Measurements from ENCODE around the gene WWOX. TPM values are rescaled to one million over a fixed set of nuclear protein-coding genes. Genes with fewer than 3 reads are reported as not detected.
A peak's percentile ranks its signal among the peaks of the same experiment; 100 is the strongest.

The WWOX gene
- total and polyA plus RNA-seq, 3 experiments from 2014 or later = 17.2 to 18.6 (median 18.2) TPM

- H3K27ac ChIP-seq (ENCODE audit: low read depth, low read length) = no peak overlapping the region
- H3K4me1 Mint-ChIP-seq = peaks cover 19 to 29% (median 24%) of the 10 kb centered on the region in 3 donors
- H3K27me3 Mint-ChIP-seq = peaks cover 11 to 12% of the 10 kb centered on the region in 2 donors
- no peak for DNase-seq
- H3K36me3 ChIP-seq (ENCODE audit: insufficient read depth, low read length) = no peaks in the 10 kb centered on the region
- H3K27me3 ChIP-seq (ENCODE audit: insufficient read depth, low read length, poor library complexity, severe bottlenecking) = no peaks in the 10 kb centered on the region
- H3K9me3 Mint-ChIP-seq = no peaks in the 10 kb centered on the region
- peaks cover 12% of the 10 kb centered on the region for H3K4me1 ChIP-seq (ENCODE audit: insufficient read depth, low read length)
- H3K9me3 ChIP-seq (ENCODE audit: low read length) = no peaks in the 10 kb centered on the region
- no peak overlapping the region for H3K4me3 ChIP-seq (ENCODE audit: low read length)
- CTCF ChIA-PET = interaction anchor here (1.1 kb wide), 1 partner anchor 18 kb away, joined by 3 read pairs; no protein-coding TSS in a partner anchor
- H3K4me3 Mint-ChIP-seq = peak overlapping the region in 1 of 7 donors; percentile 32
- peak overlapping the region in 2 of 8 donors; percentile 31 to 66 for H3K27ac Mint-ChIP-seq
- POLR2A ChIA-PET = no interaction called here
- peaks cover 0 to 3% (median 2%) of the 10 kb centered on the region in 3 donors for H3K36me3 Mint-ChIP-seq
These were observed 1.9 kb upstream of the WWOX start for GRCh38 chr16:78097548-78097947.

GRCh38 chr16:78098087-78098486 is 1.4 kb upstream of the WWOX start:
- no peak for DNase-seq
- Mint-ChIP-seq H3K36me3 (peaks cover 0 to 3% (median 2%) of the 10 kb centered on the region in 3 donors), H3K9me3 (no peaks in the 10 kb centered on the region), H3K27me3 (peaks cover 9 to 10% of the 10 kb centered on the region in 2 donors), H3K4me3 (peak overlapping the region in 1 of 7 donors; percentile 32), H3K27ac (peak overlapping the region in 1 of 8 donors; percentile 17), H3K4me1 (peaks cover 21 to 31% (median 24%) of the 10 kb centered on the region in 3 donors)
- no peak overlapping the region for H3K27ac ChIP-seq (ENCODE audit: low read depth, low read length)
- ChIA-PET CTCF (interaction anchor here (1.1 to 2.3 kb wide), 2 partner anchors 19 to 27 kb away, joined by 3 to 9 read pairs; no protein-coding TSS in a partner anchor), POLR2A (no interaction called here)
- H3K9me3 ChIP-seq (ENCODE audit: low read length) = no peaks in the 10 kb centered on the region
- peaks cover 12% of the 10 kb centered on the region for H3K4me1 ChIP-seq (ENCODE audit: insufficient read depth, low read length)
- H3K36me3 ChIP-seq (ENCODE audit: insufficient read depth, low read length) = no peaks in the 10 kb centered on the region
- no peaks in the 10 kb centered on the region for H3K27me3 ChIP-seq (ENCODE audit: insufficient read depth, low read length, poor library complexity, severe bottlenecking)
- no peak overlapping the region for H3K4me3 ChIP-seq (ENCODE audit: low read length)

GRCh38 chr16:78098595-78099270 is 721 bp upstream of the WWOX start:
- H3K27me3 ChIP-seq (ENCODE audit: insufficient read depth, low read length, poor library complexity, severe bottlenecking) = no peaks in the 10 kb centered on the region
- POLR2A ChIA-PET = interaction anchor here (1.0 kb wide), 2 partner anchors 96 to 1503 kb away, joined by 3 read pairs; no protein-coding TSS in a partner anchor
- no peaks in the 10 kb centered on the region for H3K36me3 ChIP-seq (ENCODE audit: insufficient read depth, low read length)
- Mint-ChIP-seq H3K27ac (peak overlapping the region; percentile 76 to 98 (median 94)), H3K4me1 (peaks cover 23 to 36% (median 28%) of the 10 kb centered on the region in 3 donors), H3K27me3 (peaks cover 3 to 5% of the 10 kb centered on the region in 2 donors), H3K4me3 (peak overlapping the region; percentile 85 to 97 (median 91)), H3K36me3 (peaks cover 0 to 3% (median 2%) of the 10 kb centered on the region in 3 donors), H3K9me3 (no peaks in the 10 kb centered on the region)
- H3K9me3 ChIP-seq (ENCODE audit: low read length) = no peaks in the 10 kb centered on the region
- H3K4me1 ChIP-seq (ENCODE audit: insufficient read depth, low read length) = peaks cover 12% of the 10 kb centered on the region
- DNase-seq = peak in 1 of 5 donors; percentile 3
- CTCF ChIA-PET = interaction anchor here (0.8 to 2.3 kb wide), 8 partner anchors 8 to 96 kb away, joined by 3 to 12 read pairs (median 5); no protein-coding TSS in a partner anchor
- H3K4me3 ChIP-seq (ENCODE audit: low read length) = peak overlapping the region; percentile 98
- H3K27ac ChIP-seq (ENCODE audit: low read depth, low read length) = peak overlapping the region; percentile 87

GRCh38 chr16:78100112-78100467 is 636 bp downstream of the WWOX start:
- Mint-ChIP-seq H3K4me1 (peaks cover 25 to 40% (median 33%) of the 10 kb centered on the region in 3 donors), H3K4me3 (peak overlapping the region; percentile 85 to 97 (median 91)), H3K27ac (peak overlapping the region; percentile 72 to 98 (median 87)), H3K9me3 (no peaks in the 10 kb centered on the region), H3K27me3 (no peaks in the 10 kb centered on the region), H3K36me3 (peaks cover 0 to 3% (median 2%) of the 10 kb centered on the region in 3 donors)
- H3K27me3 ChIP-seq (ENCODE audit: insufficient read depth, low read length, poor library complexity, severe bottlenecking) = no peaks in the 10 kb centered on the region
- H3K9me3 ChIP-seq (ENCODE audit: low read length) = no peaks in the 10 kb centered on the region
- H3K36me3 ChIP-seq (ENCODE audit: insufficient read depth, low read length) = no peaks in the 10 kb centered on the region
- peaks cover 12% of the 10 kb centered on the region for H3K4me1 ChIP-seq (ENCODE audit: insufficient read depth, low read length)
- DNase-seq = no peak
- POLR2A ChIA-PET = interaction anchor here (1.0 kb wide), 1 partner anchor 97 kb away, joined by 3 read pairs; no protein-coding TSS in a partner anchor
- CTCF ChIA-PET = interaction anchor here (0.7 to 2.3 kb wide), 11 partner anchors 10 to 378 kb away, joined by 3 to 12 read pairs (median 3); partner anchors contain the start of gene NUDT7
- H3K4me3 ChIP-seq (ENCODE audit: low read length) = peak overlapping the region; percentile 98
- H3K27ac ChIP-seq (ENCODE audit: low read depth, low read length) = peak overlapping the region; percentile 87

GRCh38 chr16:78102122-78102660 is 2.7 kb downstream of the WWOX start:
- Histone ChIP-seq H3K9me3 (ENCODE audit: low read length) (no peaks in the 10 kb centered on the region), H3K27me3 (ENCODE audit: insufficient read depth, low read length, poor library complexity, severe bottlenecking) (no peaks in the 10 kb centered on the region), H3K36me3 (ENCODE audit: insufficient read depth, low read length) (no peaks in the 10 kb centered on the region), H3K4me3 (ENCODE audit: low read length) (no peak overlapping the region), H3K4me1 (ENCODE audit: insufficient read depth, low read length) (peaks cover 12% of the 10 kb centered on the region), H3K27ac (ENCODE audit: low read depth, low read length) (no peak overlapping the region)
- no peaks in the 10 kb centered on the region for H3K27me3 Mint-ChIP-seq
- H3K36me3 Mint-ChIP-seq = peaks cover 0 to 3% (median 0%) of the 10 kb centered on the region in 3 donors
- no peak for DNase-seq
- peak overlapping the region in 4 of 7 donors; percentile 19 to 69 (median 30) for H3K4me3 Mint-ChIP-seq
- peak overlapping the region in 1 of 8 donors; percentile 6 for H3K27ac Mint-ChIP-seq
- POLR2A ChIA-PET = no interaction called here
- H3K4me1 Mint-ChIP-seq = peaks cover 25 to 40% (median 33%) of the 10 kb centered on the region in 3 donors
- H3K9me3 Mint-ChIP-seq = no peaks in the 10 kb centered on the region
- CTCF ChIA-PET = interaction anchor here (1.3 kb wide), 1 partner anchor 12 kb away, joined by 3 read pairs; no protein-coding TSS in a partner anchor

GRCh38 chr16:78102865-78103264 is 3.4 kb downstream of the WWOX start:
- no peaks in the 10 kb centered on the region for H3K27me3 ChIP-seq (ENCODE audit: insufficient read depth, low read length, poor library complexity, severe bottlenecking)
- H3K9me3 ChIP-seq (ENCODE audit: low read length) = no peaks in the 10 kb centered on the region
- no peaks in the 10 kb centered on the region for H3K36me3 ChIP-seq (ENCODE audit: insufficient read depth, low read length)
- ChIA-PET POLR2A (no interaction called here), CTCF (interaction anchor here (1.1 kb wide), 1 partner anchor 22 kb away, joined by 3 read pairs; no protein-coding TSS in a partner anchor)
- H3K27ac ChIP-seq (ENCODE audit: low read depth, low read length) = no peak overlapping the region
- no peak overlapping the region for H3K27ac Mint-ChIP-seq
- H3K4me3 ChIP-seq (ENCODE audit: low read length) = no peak overlapping the region
- peaks cover 25 to 40% (median 33%) of the 10 kb centered on the region in 3 donors for H3K4me1 Mint-ChIP-seq
- H3K27me3 Mint-ChIP-seq = no peaks in the 10 kb centered on the region
- peaks cover 12% of the 10 kb centered on the region for H3K4me1 ChIP-seq (ENCODE audit: insufficient read depth, low read length)
- peaks cover 0 to 4% (median 0%) of the 10 kb centered on the region in 3 donors for H3K36me3 Mint-ChIP-seq
- peak overlapping the region in 1 of 7 donors; percentile 69 for H3K4me3 Mint-ChIP-seq
- no peak for DNase-seq
- H3K9me3 Mint-ChIP-seq = no peaks in the 10 kb centered on the region

- H3K27ac Mint-ChIP-seq = peak overlapping the region in 1 of 8 donors; percentile 33
- Histone ChIP-seq H3K27ac (ENCODE audit: low read depth, low read length) (no peak overlapping the region), H3K36me3 (ENCODE audit: insufficient read depth, low read length) (no peaks in the 10 kb centered on the region), H3K4me3 (ENCODE audit: low read length) (no peak overlapping the region), H3K4me1 (ENCODE audit: insufficient read depth, low read length) (peaks cover 3% of the 10 kb centered on the region), H3K9me3 (ENCODE audit: low read length) (no peaks in the 10 kb centered on the region), H3K27me3 (ENCODE audit: insufficient read depth, low read length, poor library complexity, severe bottlenecking) (no peaks in the 10 kb centered on the region)
- no peaks in the 10 kb centered on the region for H3K9me3 Mint-ChIP-seq
- ChIA-PET CTCF (no interaction called here), POLR2A (no interaction called here)
- peaks cover 0 to 17% (median 7%) of the 10 kb centered on the region in 3 donors for H3K36me3 Mint-ChIP-seq
- no peak for DNase-seq
- H3K4me1 Mint-ChIP-seq = peaks cover 12 to 24% (median 19%) of the 10 kb centered on the region in 3 donors
- no peaks in the 10 kb centered on the region for H3K27me3 Mint-ChIP-seq
- no peak overlapping the region for H3K4me3 Mint-ChIP-seq
These were observed 6.1 kb downstream of the WWOX start for GRCh38 chr16:78105517-78105916.

GRCh38 chr16:78106686-78107085 is 7.2 kb downstream of the WWOX start:
- Histone ChIP-seq H3K4me3 (ENCODE audit: low read length) (no peak overlapping the region), H3K9me3 (ENCODE audit: low read length) (no peaks in the 10 kb centered on the region), H3K27me3 (ENCODE audit: insufficient read depth, low read length, poor library complexity, severe bottlenecking) (no peaks in the 10 kb centered on the region), H3K36me3 (ENCODE audit: insufficient read depth, low read length) (no peaks in the 10 kb centered on the region), H3K4me1 (ENCODE audit: insufficient read depth, low read length) (no peaks in the 10 kb centered on the region), H3K27ac (ENCODE audit: low read depth, low read length) (no peak overlapping the region)
- no peak for DNase-seq
- Mint-ChIP-seq H3K36me3 (peaks cover 1 to 28% (median 8%) of the 10 kb centered on the region in 3 donors), H3K27me3 (no peaks in the 10 kb centered on the region), H3K27ac (no peak overlapping the region), H3K4me1 (peaks cover 8 to 18% (median 13%) of the 10 kb centered on the region in 3 donors), H3K9me3 (no peaks in the 10 kb centered on the region), H3K4me3 (no peak overlapping the region)
- CTCF ChIA-PET = no interaction called here
- POLR2A ChIA-PET = no interaction called here
